HepG2 (cell line): ENCODE results near the gene NTMT1. TPM values are rescaled to one million over a fixed set of nuclear protein-coding genes. Genes with fewer than 3 reads are reported as not detected.

Experiments
- ATM ChIP-seq: fragments of 450-650 bp; IDR thresholded peaks from 2 replicates; pipeline ENCODE4 v1.7.1; 2017; ENCODE audit warnings: mild to moderate bottlenecking, borderline replicate concordance
- KDM5A ChIP-seq: fragments of 200-600 bp; sonication (generic); IDR thresholded peaks from 2 replicates; pipeline ENCODE4 v1.7.0; 2018; ENCODE audit warnings: antibody characterized with exemption, mild to moderate bottlenecking, low read length, borderline replicate concordance
- KDM5B ChIP-seq: sonication (generic); formaldehyde crosslinking; IDR thresholded peaks from 2 replicates; pipeline ENCODE4 v1.4.0; 2020; ENCODE audit warnings: missing genetic modification reagents, mild to moderate bottlenecking, borderline replicate concordance
- MNT ChIP-seq: fragments of 450-650 bp; IDR thresholded peaks from 2 replicates; pipeline ENCODE4 v1.6.1; 2016
- MTF1 ChIP-seq: sonication (generic); formaldehyde crosslinking; IDR thresholded peaks from 2 replicates; pipeline ENCODE4 v1.5.0; 2020; ENCODE audit warnings: missing genetic modification reagents
- NONO ChIP-seq, 2 experiments: fragments of 450-650 bp in 1 of 2; sonication (generic) in 1 of 2; formaldehyde crosslinking in 1 of 2; IDR thresholded peaks in 1 of 2; conservative IDR thresholded peaks in 1 of 2; 2 replicates each; pipeline versions ENCODE4 v1.6.1 to v1.8.0; 2017 to 2022; ENCODE audit warnings: mild to moderate bottlenecking in 1 of 2, missing genetic modification reagents in 1 of 2, moderate library complexity in 1 of 2
- POLR2AphosphoS2 ChIP-seq: IDR thresholded peaks from 2 replicates; pipeline ENCODE4 v1.6.1; 2011; ENCODE audit warnings: low read depth, low read length, improper control_type of control experiment
- PRMT3 ChIP-seq: sonication (generic); formaldehyde crosslinking; IDR thresholded peaks from 2 replicates; pipeline ENCODE4 v1.8.1; 2022; ENCODE audit warnings: low read depth, mild to moderate bottlenecking, moderate library complexity, missing genetic modification reagents, borderline replicate concordance
- RARG ChIP-seq: sonication (generic); formaldehyde crosslinking; IDR thresholded peaks from 2 replicates; pipeline ENCODE4 v1.4.0; 2020; ENCODE audit warnings: low read depth, mild to moderate bottlenecking, missing genetic modification reagents
- RERE ChIP-seq: IDR thresholded peaks from 2 replicates; pipeline ENCODE4 v1.6.1; 2016; ENCODE audit warnings: low read depth, missing genetic modification reagents, missing compliant biosample characterization
- SMARCE1 ChIP-seq: fragments of 450-650 bp; IDR thresholded peaks from 2 replicates; pipeline ENCODE4 v1.6.1; 2017; ENCODE audit warnings: borderline replicate concordance
- SOX5 ChIP-seq: IDR thresholded peaks from 2 replicates; pipeline ENCODE4 v1.6.1; 2016; ENCODE audit warnings: borderline replicate concordance
- STAG1 ChIP-seq: sonication (generic); formaldehyde crosslinking; IDR thresholded peaks from 2 replicates; pipeline ENCODE4 v1.4.0; 2020; ENCODE audit warnings: missing genetic modification reagents
- TCF12 ChIP-seq, 2 experiments: fragments of 450-650 bp in 1 of 2; sonication (generic) in 1 of 2; formaldehyde crosslinking in 1 of 2; IDR thresholded peaks; 2 replicates each; pipeline versions ENCODE4 v1.6.1 to v1.8.0; 2017 to 2022; ENCODE audit warnings: antibody characterized with exemption in 1 of 2, mild to moderate bottlenecking in 1 of 2, missing genetic modification reagents in 1 of 2, moderate library complexity in 1 of 2
- TMF1 ChIP-seq: sonication (generic); formaldehyde crosslinking; IDR thresholded peaks from 2 replicates; pipeline ENCODE4 v1.8.1; 2022; ENCODE audit warnings: low read depth, missing genetic modification reagents
- ZFP1 ChIP-seq: IDR thresholded peaks from 2 replicates; pipeline ENCODE4 v1.6.1; 2016
- ZMAT3 ChIP-seq: sonication (generic); formaldehyde crosslinking; conservative IDR thresholded peaks from 2 replicates; pipeline ENCODE4 v1.7.0; 2021; ENCODE audit warnings: missing genetic modification reagents
- ZNF850 ChIP-seq: sonication (generic); formaldehyde crosslinking; conservative IDR thresholded peaks from 2 replicates; pipeline ENCODE4 v1.9.0; 2021; ENCODE audit warnings: mild to moderate bottlenecking, missing genetic modification reagents
- ZNF878 ChIP-seq: sonication (generic); formaldehyde crosslinking; IDR thresholded peaks from 2 replicates; pipeline ENCODE4 v1.8.1; 2023; ENCODE audit warnings: mild to moderate bottlenecking, missing genetic modification reagents, moderate library complexity
- ZSCAN25 ChIP-seq: sonication (generic); formaldehyde crosslinking; IDR thresholded peaks from 2 replicates; pipeline ENCODE4 v1.8.0; 2022; ENCODE audit warnings: mild to moderate bottlenecking, missing genetic modification reagents
- polyA plus RNA-seq, 8 experiments: library from polyadenylated mRNA; depleted of rRNA in 3 of 8; stranded (reverse) in 7 of 8; unstranded in 1 of 8; fragments of >200 nt; fragmentation: Illumina TruSeq in 4 of 8; extraction: Trizol in 4 of 8; gene quantifications; 2 replicates each; pipeline versions ENCODE4 v1.2.1 to v1.2.3, GENCODE V29; 2011 to 2016; ENCODE audit warnings: low read depth in 4 of 8, missing spikeins in 1 of 8, mixed read lengths in 1 of 8; ENCODE audit not compliant: insufficient read depth in 1 of 8
- total RNA-seq, 5 experiments: library from RNA; depleted of rRNA; stranded (reverse); fragments of >200 nt; fragmentation: Illumina TruSeq; extraction: Trizol; gene quantifications; 2 replicates each; pipeline ENCODE4 v1.2.3, GENCODE V29; 2016; ENCODE audit warnings: low read depth in 1 of 5
- TF ChIP-seq, protein P1 (sequence below): sonication (generic); formaldehyde crosslinking; IDR thresholded peaks from 2 replicates; pipeline ENCODE4 v1.4.0; 2020; ENCODE audit warnings: mild to moderate bottlenecking, low read depth, missing genetic modification reagents
- TF ChIP-seq, protein P2 (sequence below): sonication (generic); formaldehyde crosslinking; IDR thresholded peaks from 2 replicates; pipeline ENCODE4 v1.4.0; 2020; ENCODE audit warnings: mild to moderate bottlenecking, missing genetic modification reagents

Gene NTMT1
- total and polyA plus RNA-seq, 2 of the 13 experiments (the other 11 are each of a cell fraction or from before 2014, with no cell fraction given) = 49.1 to 53.8 TPM

DNA sequence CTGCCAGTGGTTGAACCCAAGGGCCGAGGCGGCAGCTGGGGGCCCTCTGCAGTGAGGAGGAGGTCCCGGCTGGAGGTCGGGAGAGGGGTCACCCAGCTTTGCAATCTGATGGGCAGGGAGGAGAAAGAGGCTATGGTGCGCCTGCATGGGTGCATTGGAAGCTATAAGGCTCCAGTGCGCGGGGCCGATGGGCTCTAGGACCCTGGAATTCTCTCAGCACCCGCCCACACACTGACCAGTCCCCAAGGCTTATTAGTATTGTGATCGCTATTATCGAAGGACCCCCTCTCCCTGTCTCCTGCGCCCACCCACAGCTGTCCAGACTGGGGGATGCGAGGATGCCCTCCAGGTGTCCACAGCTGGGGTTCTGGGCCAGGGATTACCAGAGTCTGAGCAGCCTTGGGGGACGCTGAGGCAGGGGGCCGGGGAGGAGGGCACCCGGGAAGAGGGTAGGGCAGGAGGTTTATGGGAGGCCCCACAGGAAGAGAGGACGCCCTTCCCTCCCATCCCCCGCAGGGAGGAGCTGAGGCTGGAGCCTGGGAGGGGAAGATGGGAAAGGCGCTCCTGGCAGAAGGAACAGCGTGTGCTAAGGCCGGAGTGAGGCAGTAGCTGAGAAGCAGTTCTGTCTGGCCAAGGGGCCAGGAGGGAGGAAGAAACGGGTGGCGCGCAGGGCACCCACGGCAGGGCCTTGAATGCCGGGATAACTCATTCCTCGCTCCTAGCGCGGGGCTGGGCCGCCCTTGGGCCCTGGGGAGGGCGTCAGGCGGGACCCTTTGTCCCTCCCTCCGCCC, 29.2 kb upstream of the NTMT1 start (continued):
- TF ChIP-seq, protein P1, sequence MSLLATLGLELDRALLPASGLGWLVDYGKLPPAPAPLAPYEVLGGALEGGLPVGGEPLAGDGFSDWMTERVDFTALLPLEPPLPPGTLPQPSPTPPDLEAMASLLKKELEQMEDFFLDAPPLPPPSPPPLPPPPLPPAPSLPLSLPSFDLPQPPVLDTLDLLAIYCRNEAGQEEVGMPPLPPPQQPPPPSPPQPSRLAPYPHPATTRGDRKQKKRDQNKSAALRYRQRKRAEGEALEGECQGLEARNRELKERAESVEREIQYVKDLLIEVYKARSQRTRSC (CRISPR knock-in tag) = no peak
- TF ChIP-seq MNT (no peak), ZMAT3 (no peak), POLR2AphosphoS2 (no peak), ATM (no peak), ZNF850 (CRISPR knock-in tag) (no peak), TCF12 (IDR thresholded peaks at IDR 0.05) (no peak), TCF12 (CRISPR knock-in tag; IDR thresholded peaks at IDR 0.05) (no peak), NONO (IDR thresholded peaks at IDR 0.05) (no peak), NONO (CRISPR knock-in tag; conservative IDR thresholded peaks at IDR 0.05) (no peak; the same call in none of the 2 replicates), ZNF878 (CRISPR knock-in tag) (no peak), KDM5B (peak; percentile 58; the same call in 1 of the 2 replicates), SOX5 (CRISPR knock-in tag) (peak; percentile 4; the same call in 1 of the 2 replicates), KDM5A (no peak), TMF1 (CRISPR knock-in tag) (no peak), STAG1 (no peak), RERE (CRISPR knock-in tag) (no peak), RARG (0 out of 2 replicates have a peak, but pooled peaks have one; percentile 56), ZFP1 (no peak), SMARCE1 (no peak), MTF1 (CRISPR knock-in tag) (no peak), PRMT3 (no peak), ZSCAN25 (CRISPR knock-in tag) (peak; percentile 96)
- TF ChIP-seq, protein P2, sequence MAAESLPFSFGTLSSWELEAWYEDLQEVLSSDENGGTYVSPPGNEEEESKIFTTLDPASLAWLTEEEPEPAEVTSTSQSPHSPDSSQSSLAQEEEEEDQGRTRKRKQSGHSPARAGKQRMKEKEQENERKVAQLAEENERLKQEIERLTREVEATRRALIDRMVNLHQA (CRISPR knock-in tag) = no peak
